GM04504 (cell line): ENCODE measurements around the gene CUEDC1.

Source experiments
- DNase-seq: peaks from one replicate; pipeline ENCODE4 v3.0.0-alpha.2; 2012; ENCODE audit warnings: low read depth

Gene CUEDC1

GRCh38 chr17:57894848-57895247, 60.4 kb downstream of the CUEDC1 start:
- no peak for DNase-seq

GRCh38 chr17:57892820-57893595, 62.2 kb downstream of the CUEDC1 start:
- DNase-seq, result peak; percentile 100

DNA sequence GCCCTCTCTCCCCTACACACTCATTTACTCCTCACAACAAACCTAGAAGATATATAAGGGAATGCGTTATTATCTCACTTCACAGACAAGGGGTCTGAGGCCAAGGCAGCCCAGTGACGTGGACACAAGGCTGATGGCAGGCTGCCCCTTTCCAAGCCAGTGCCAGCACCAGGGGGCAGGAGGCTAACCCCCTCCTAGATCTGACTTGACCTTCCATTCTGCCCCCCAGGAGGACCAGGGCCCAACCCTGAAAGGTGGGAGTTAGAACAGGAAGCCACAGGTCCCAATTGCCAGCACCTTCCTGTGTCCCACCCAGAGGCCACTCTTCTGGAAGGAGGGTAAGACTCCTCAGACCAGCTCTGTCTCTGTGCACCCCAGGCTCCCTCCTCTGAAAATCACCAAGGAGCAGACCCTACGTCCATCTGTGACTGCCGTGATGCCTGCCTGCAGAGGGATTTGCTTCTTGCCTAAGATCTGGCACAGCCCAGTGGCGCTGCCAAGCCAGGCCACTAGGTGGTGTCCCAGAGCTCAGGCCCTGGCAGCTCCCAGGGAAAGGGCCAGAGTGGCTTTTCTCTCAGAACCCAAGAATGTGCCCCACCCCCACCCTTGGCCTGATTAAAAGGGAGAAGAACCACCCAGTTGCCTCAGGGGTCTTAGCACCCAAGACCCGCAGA, 62.9 kb downstream of the CUEDC1 start:
- peak; percentile 80 for DNase-seq

- DNase-seq, result no peak
Measured at GRCh38 chr17:57890857-57891232, 64.4 kb downstream of the CUEDC1 start.

- peak; percentile 86 for DNase-seq
Measured at GRCh38 chr17:57889892-57890856, 65.0 kb downstream of the CUEDC1 start.

- no peak for DNase-seq
Measured at GRCh38 chr17:57889252-57889651, 66.0 kb downstream of the CUEDC1 start.

DNA sequence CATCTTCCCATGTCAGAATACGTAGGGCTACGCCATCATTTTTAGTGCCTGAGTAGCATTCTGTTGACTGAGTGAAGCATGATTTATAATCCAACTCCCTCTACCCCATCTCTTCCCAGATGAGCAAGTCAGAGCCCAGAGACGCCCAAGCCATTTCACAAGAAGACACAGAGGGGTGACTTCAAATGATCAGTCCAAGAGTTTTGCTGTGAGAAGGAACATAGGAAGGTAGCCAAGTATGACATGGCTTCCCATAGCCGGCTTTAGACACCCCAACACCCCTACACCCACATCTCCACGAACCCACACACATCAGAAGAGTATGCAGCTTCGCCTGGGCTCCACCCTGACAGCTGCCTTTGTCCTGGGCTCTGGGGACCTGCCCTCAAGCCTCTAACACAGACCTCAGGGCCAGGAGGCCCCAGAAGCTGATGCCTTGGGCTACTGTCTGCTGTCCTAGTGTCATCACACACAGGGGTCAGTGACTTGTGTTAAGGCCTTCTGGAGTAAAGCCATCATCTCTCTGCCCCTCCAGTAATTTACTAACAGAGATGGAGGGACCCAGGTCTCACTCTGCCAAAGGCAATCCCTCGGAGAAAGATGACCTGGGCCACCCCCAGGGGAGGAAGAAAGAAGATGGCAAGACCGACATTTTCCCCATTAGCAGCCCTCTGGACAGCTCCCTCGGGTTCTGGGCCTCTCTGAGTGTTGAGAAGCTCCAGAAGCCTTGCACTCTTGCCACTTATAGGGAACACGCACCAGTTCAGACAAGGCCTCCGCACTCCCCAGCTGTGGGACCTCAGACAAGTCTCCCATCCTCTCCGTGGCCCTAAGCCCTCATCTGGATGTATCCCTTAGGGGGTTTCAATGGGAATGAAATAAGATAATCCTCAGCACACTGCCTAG, 66.6 kb downstream of the CUEDC1 start:
- DNase-seq, result no peak

DNA sequence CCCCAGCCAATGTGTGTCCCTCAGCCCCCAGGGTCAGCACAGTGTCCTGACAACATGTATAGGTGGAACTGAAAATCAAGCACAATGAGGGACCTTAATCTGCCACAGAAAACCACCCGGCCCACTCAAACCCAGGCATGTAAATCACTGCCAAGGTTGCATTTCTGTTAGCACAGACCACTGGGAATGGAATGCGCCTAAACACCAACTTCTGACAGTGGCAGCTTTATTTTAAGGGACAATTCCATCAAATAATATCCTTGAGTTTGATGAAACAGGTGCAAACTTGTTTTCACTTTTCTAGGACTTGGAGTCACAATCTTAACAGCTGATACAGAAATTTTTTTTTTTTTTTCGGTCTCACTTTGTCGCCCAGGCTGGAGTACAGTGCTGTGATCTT, 68.1 kb downstream of the CUEDC1 start:
- DNase-seq, result no peak

DNA sequence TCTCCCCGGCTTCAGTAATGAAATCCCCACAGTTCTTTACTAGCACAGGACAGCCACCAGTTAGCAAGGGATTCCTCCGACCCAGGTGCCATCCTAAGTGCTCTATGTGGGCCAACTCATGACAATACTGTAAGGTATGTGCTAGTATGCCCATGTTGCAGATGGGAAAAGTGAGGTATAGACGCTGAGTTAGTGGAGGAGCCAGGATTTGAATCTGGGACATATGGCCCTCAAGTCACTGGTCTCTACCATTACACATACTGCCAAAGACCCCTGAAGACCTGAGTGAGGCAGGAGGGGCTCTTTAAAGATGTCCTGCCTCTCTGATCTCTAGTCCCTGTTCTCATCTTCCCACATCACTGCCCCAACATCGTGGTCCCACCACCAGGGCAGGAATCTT, 69.2 kb downstream of the CUEDC1 start:
- DNase-seq, result no peak

GRCh38 chr17:57885148-57885915, 69.9 kb downstream of the CUEDC1 start:
- no peak for DNase-seq

DNA sequence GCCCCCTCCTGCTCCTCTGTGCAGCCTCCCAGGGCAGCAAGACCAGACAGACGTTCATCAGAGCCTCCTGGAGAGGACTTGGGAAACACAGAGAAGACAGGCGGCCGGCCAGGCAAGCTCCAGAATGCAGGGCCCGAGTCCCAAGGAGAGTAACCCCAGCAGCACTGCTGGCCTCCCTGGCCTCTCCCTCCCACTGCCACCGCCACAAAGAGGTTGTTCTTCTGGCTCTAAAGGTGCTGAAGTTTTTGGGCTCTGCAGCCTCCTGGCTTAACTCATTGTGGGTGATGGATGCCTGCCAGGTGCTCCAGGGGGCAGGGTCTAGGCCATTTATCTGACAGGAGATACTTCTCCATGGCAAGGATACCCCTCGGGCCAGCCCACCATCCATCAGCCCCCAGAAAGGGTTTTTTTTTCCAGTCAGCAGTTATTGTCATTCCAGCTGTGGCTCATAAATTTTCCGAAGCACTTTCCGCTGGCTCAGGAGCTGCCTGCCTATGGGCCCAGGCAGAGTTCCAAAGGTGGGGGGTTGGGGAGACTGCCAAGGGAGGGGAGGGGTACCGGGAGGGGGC, 73.3 kb downstream of the CUEDC1 start:
- no peak for DNase-seq

DNA sequence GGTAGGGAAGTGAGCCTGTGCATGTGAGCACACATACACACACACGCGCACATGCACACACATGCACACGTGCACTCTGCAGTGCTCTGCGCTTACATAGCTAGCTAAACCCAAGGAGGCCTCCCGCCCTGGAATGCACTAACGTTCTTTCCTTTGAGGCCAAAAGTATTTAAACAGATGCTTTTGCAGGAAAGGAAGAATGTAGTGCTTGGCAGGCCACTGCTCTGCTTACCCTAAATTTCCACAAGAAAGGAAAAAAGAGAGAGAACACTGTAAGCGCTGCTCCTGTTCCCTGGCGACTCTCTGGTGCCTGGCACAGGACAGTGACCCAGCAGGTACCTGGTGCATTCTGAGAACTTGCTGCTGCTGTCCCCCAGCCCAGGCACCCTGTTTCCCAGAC, 74.1 kb downstream of the CUEDC1 start:
- no peak for DNase-seq

- no peak for DNase-seq
Measured at GRCh38 chr17:57880086-57880456, 75.1 kb downstream of the CUEDC1 start.

DNA sequence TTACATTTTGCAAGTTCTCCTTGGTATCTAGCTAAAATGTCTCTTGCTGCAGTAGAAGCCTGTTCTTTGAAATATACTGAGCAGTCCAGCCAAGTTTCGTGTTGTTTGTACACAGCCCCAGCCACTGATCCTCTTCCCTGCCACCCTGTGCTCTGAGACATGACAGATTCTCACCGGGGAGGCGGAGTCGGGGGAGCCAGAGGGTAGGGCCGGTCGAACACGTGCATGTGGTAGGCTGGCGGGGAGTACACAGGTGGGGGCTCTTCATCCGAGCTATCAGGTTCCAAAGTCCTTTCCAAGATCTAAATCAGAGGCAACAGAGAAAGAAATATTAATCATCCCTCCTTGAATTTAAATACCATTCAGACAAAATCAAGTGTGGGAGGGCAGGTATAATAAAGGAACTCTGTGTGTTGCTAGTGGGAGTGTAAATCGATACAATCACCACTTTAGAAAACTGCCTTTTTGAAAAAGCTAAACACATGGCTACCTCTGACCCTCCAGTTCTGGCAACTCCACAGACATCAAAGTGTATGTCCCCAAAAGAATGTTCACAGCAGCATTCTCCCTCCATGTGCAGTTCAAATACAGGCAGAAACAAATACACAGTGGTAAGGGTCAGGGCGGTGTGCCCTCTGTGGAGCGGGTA, 75.7 kb downstream of the CUEDC1 start:
- DNase-seq, result no peak

GRCh38 chr17:57877803-57878377, 77.3 kb downstream of the CUEDC1 start:
- DNase-seq, result no peak

DNA sequence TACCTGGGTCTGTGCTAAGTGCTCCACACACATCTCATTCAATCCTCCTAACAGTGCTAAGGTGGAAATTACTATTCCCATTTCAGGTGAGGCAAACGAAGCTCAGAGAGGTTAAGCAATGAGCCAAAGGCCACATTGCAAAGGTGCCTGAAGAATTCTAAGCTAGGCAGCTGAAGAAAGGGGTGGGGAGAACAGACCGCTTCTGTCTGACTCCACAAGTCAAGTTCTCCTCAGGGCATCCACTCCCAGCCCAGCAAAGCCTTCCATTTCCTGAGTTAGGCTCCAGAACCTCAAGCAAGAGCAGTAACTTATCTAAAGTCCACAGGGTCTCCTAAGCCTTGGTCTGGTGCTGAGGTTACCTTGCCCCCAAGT, 78.4 kb downstream of the CUEDC1 start:
- no peak for DNase-seq

DNA sequence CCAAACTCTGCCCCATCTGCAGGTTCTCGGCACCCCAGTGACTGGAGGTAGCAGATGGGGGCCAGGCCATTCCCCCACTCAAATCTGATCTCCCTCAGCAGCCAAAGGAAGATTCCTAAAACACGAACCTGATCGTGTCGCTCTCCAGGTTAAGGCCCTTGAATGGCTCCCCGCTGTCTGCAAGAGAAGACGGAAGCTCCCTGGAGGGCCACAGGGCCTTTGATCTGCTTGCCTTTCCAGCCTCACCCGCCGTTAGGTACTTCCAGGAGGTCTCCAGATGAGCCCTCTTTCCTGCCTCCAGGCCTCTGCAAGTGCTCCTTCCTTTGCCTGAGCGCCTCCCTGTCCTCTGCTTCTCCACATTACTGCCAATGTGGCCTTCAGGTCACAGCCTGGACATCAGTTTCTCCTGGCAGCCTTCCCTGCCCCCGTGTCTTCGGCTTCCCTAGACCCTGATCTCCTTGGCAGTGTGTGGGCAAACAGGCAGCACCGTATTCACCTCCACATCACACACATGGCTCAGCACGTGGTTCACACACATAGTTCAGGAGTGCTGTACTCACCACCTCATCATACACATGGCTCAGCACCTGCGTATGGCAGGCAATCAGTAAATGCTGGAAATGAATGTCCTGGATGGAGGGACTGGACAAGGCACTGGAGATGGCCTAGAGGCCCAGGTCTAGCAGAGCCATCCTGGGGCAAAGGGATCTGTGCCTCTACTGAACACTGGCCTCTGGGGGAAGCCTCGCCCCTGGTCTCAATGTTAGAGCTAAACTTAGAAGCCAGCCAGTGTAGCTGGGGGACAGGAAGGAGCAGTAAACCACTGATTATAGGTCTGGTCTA, 79.0 kb downstream of the CUEDC1 start:
- DNase-seq, result no peak

DNA sequence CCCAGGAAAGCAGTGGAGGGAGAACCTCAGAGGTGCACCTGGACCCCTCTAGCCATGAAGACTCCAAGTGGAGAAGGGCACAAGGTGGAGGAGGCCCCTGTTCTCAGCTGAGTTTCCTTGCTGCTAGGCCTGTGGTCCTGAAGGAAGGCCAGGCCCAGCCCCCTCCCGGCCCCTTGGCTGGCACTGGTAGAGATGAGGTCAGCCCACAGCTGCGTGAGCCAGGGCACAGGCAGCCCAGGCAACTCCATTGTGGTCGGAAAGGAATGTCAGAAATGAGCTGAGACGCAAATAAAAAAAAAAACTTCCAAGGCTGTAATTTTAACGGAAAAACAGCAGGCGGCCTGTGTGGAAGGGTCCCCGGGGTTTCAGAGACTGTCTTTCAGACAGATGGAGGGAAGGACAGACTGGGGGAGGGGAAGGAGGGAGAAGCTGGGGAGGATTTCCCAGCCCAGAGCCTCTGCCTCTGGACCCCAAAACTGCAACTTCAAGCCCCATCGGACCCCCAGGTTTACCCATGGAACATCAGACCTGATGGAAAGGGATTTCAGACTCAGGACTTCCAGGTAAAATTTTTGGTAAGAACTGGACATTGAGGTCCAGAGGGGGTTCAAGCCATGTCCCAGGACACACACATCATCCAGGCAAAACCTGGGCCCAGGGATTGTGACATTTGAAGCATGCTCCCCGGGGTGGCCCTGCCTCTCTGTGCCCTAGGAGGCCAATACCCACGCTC, 79.8 kb downstream of the CUEDC1 start:
- peak; percentile 95 for DNase-seq
